ENCODE measurements around the gene GPC6. TPM values are rescaled to one million over a fixed set of nuclear protein-coding genes. Genes with fewer than 3 reads are reported as not detected.

The GPC6 gene
- total RNA-seq, 2 experiments from 2014 or later: not detected

DNA sequence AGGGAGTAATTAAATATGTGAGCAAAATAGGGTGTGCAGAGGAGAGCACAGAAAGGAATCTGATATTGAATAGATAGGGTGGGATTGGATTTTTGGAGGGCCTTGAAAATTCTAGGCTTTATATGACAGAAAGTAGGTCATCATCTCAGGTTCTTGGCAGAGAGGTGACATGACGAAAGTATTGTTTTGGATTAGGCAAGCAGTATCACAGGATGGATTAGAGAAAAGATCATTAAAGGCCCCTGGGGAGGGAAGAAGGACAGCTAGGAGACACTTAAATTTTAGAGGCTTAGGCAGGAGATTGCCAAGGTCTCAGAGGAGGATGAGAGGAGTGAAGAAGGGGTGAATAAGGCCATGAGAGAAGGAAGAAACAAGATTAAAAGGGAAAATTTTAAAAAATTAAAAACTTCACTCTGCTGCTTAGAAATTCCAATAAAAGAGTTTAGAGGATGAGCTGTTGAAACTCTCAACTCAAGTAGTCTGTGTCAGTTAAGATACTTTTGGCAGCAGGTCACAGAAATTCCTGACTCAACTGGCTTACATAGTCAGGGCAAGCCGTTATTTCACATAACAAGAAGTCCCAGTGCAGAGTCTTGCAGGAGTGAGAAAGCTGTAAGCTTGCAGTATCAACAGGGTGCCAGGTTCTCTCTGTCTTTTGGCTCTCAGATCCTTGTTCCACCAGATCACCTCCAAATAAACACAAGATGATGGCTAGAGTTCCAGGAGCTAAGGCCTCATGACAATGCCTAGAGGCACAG lies 8.8 kb downstream of the GPC6 start:
- H2AFZ ChIP-seq (ENCODE audit: low read length): no peak overlapping the region
- ChIA-PET CTCF (ENCODE audit: unreplicated experiment) (no interaction called here), POLR2A (interaction anchor here (0.6 kb wide), 1 partner anchor 780 kb away, joined by 4 read pairs; no protein-coding TSS in a partner anchor)
- no peaks in the 10 kb centered on the region for H3K79me2 ChIP-seq (ENCODE audit: insufficient read depth, low read depth, low read length)
- no peaks in the 10 kb centered on the region for H4K20me1 ChIP-seq (ENCODE audit: insufficient read depth, low read length)
- no TSS peak for BruUV-seq (replicated peaks)
- no peak overlapping the region for H3K4me2 ChIP-seq (ENCODE audit: low read length)
- H3K27ac ChIP-seq (ENCODE audit: low read depth, low read length, poor library complexity, severe bottlenecking): no peak overlapping the region
- no peaks in the 10 kb centered on the region for H3K9me3 ChIP-seq (ENCODE audit: low read length)
- intact Hi-C loops (cut with micrococcal nuclease; ENCODE audit: unreplicated experiment): no loop called here
- no peaks in the 10 kb centered on the region for H3K9me2 ChIP-seq (ENCODE audit: insufficient read depth, low read length)
- H3K4me1 ChIP-seq (ENCODE audit: insufficient read depth, low read length, poor library complexity, severe bottlenecking): no peaks in the 10 kb centered on the region
- TF ChIP-seq EZH2phosphoT487 (IDR thresholded peaks at IDR 0.05; ENCODE audit: borderline replicate concordance, low read depth, low read length) (no peak), CTCF (conservative IDR thresholded peaks at IDR 0.05; ENCODE audit: low read length) (no peak)
- H3K4me3 ChIP-seq (ENCODE audit: low read depth, low read length, poor library complexity, severe bottlenecking): no peak overlapping the region
- no peak for DNase-seq (ENCODE audit: low spot score)
- no peaks in the 10 kb centered on the region for H3K36me3 ChIP-seq (ENCODE audit: insufficient read depth, low read length)

DNA sequence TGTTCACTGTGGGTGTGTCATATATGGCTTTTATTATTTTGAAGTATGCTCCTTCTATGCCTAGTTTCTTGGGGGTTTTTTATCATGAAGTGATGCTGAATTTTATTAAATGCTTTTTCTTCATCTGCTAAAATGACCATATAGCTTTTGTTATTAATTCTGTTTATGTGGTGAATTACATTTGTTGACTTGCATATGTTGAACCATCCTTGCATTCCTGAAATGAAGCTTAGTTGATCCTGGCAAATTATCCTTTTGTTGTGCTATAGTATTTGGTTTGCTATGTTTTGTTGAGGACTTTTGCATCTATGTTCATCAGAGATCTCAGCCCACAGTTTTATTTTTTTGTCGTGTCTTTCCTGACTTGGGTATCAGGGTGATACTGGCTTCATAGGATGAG lies 12.1 kb downstream of the GPC6 start:
- TF ChIP-seq EZH2phosphoT487 (IDR thresholded peaks at IDR 0.05; ENCODE audit: borderline replicate concordance, low read depth, low read length): no peak
- no peak for TF ChIP-seq CTCF (conservative IDR thresholded peaks at IDR 0.05; ENCODE audit: low read length)
- no peak for DNase-seq (ENCODE audit: low spot score)
- Histone ChIP-seq H4K20me1 (ENCODE audit: insufficient read depth, low read length) (no peaks in the 10 kb centered on the region), H3K36me3 (ENCODE audit: insufficient read depth, low read length) (no peaks in the 10 kb centered on the region), H3K27ac (ENCODE audit: low read depth, low read length, poor library complexity, severe bottlenecking) (no peak overlapping the region), H3K4me2 (ENCODE audit: low read length) (no peak overlapping the region), H3K9me3 (ENCODE audit: low read length) (no peaks in the 10 kb centered on the region), H3K4me3 (ENCODE audit: low read depth, low read length, poor library complexity, severe bottlenecking) (no peak overlapping the region), H3K9me2 (ENCODE audit: insufficient read depth, low read length) (no peaks in the 10 kb centered on the region), H3K79me2 (ENCODE audit: insufficient read depth, low read depth, low read length) (no peaks in the 10 kb centered on the region), H3K4me1 (ENCODE audit: insufficient read depth, low read length, poor library complexity, severe bottlenecking) (no peaks in the 10 kb centered on the region), H2AFZ (ENCODE audit: low read length) (no peak overlapping the region)
- intact Hi-C loops (cut with micrococcal nuclease; ENCODE audit: unreplicated experiment): no loop called here
- ChIA-PET CTCF (ENCODE audit: unreplicated experiment) (no interaction called here), POLR2A (no interaction called here)
- BruUV-seq (replicated peaks): no TSS peak

- Histone ChIP-seq H3K36me3 (ENCODE audit: insufficient read depth, low read length) (no peaks in the 10 kb centered on the region), H3K4me3 (ENCODE audit: low read depth, low read length, poor library complexity, severe bottlenecking) (no peak overlapping the region), H4K20me1 (ENCODE audit: insufficient read depth, low read length) (no peaks in the 10 kb centered on the region), H3K27ac (ENCODE audit: low read depth, low read length, poor library complexity, severe bottlenecking) (no peak overlapping the region), H3K9me3 (ENCODE audit: low read length) (no peaks in the 10 kb centered on the region), H3K4me1 (ENCODE audit: insufficient read depth, low read length, poor library complexity, severe bottlenecking) (no peaks in the 10 kb centered on the region), H3K4me2 (ENCODE audit: low read length) (no peak overlapping the region), H3K9me2 (ENCODE audit: insufficient read depth, low read length) (no peaks in the 10 kb centered on the region), H2AFZ (ENCODE audit: low read length) (no peak overlapping the region), H3K79me2 (ENCODE audit: insufficient read depth, low read depth, low read length) (no peaks in the 10 kb centered on the region)
- ChIA-PET CTCF (ENCODE audit: unreplicated experiment) (no interaction called here), POLR2A (no interaction called here)
- no peak for TF ChIP-seq EZH2phosphoT487 (IDR thresholded peaks at IDR 0.05; ENCODE audit: borderline replicate concordance, low read depth, low read length)
- no peak for TF ChIP-seq CTCF (conservative IDR thresholded peaks at IDR 0.05; ENCODE audit: low read length)
- BruUV-seq (replicated peaks): no TSS peak
- intact Hi-C loops (cut with micrococcal nuclease; ENCODE audit: unreplicated experiment): no loop called here
- no peak for DNase-seq (ENCODE audit: low spot score)
Measured at GRCh38 chr13:93243375-93244063, 16.9 kb downstream of the GPC6 start.

Measured in OCI-LY7 (cell line).